Panc1 (cell line): ENCODE data around the gene CCDC102A. TPM values are rescaled to one million over a fixed set of nuclear protein-coding genes. Genes with fewer than 3 reads are reported as not detected.

ENCODE experiments used
- ATAC-seq: fragments of 200-7000 bp; cut with Tn5 transposase; 2 replicates; pipeline ENCODE4 v1.9.1; 2020; ENCODE audit warnings: mild to moderate bottlenecking, moderate library complexity
- BruUV-seq: library from RNA; stranded (reverse); fragments of 400-500 nt; replicated peaks from 2 replicates; lab custom pipeline; 2021; lab: Mats Ljungman, UMichigan
- CTCF ChIA-PET: fragments of 300-600 bp; sonication (Branson Sonifier 250); formaldehyde crosslinking; loops from one replicate; lab custom pipeline; 2022; ENCODE audit warnings: antibody characterized with exemption; lab: Charles Lee
- POLR2A ChIA-PET: fragments of 300-600 bp; sonication (Branson Sonifier 250); formaldehyde crosslinking; loops from one replicate; lab custom pipeline; 2022; ENCODE audit warnings: antibody characterized with exemption; lab: Charles Lee
- DNase-seq: peaks from one replicate; pipeline ENCODE4 v3.0.0-alpha.2; 2010; ENCODE audit warnings: low read depth, low spot score
- H3K27ac ChIP-seq: 2 replicates; pipeline ENCODE4 v1.5.1; 2011; ENCODE audit warnings: mild to moderate bottlenecking, low read length, inconsistent platforms
- H3K27me3 ChIP-seq: fragments of 200-500 bp; sonication (Bioruptor generic); 2 replicates; pipeline ENCODE4 v1.6.0; 2014; ENCODE audit warnings: low read length, inconsistent platforms; ENCODE audit not compliant: control insufficient read depth, insufficient read depth
- H3K36me3 ChIP-seq: fragments of 200-500 bp; sonication (Bioruptor generic); 2 replicates; pipeline ENCODE4 v1.5.1; 2014; ENCODE audit warnings: inconsistent platforms, mild to moderate bottlenecking, low read length, moderate library complexity; ENCODE audit not compliant: control insufficient read depth, insufficient read depth
- H3K4me1 ChIP-seq: 2 replicates; pipeline ENCODE4 v1.5.1; 2011; ENCODE audit warnings: inconsistent platforms, mild to moderate bottlenecking, low read length, moderate library complexity; ENCODE audit not compliant: control insufficient read depth, insufficient read depth
- H3K4me3 ChIP-seq, 2 experiments: 2 replicates each; pipeline ENCODE4 v1.5.1; 2011 to 2012; ENCODE audit warnings: low read depth in 2 of 2, low read length in 2 of 2, mild to moderate bottlenecking in 2 of 2, inconsistent platforms in 1 of 2, moderate library complexity in 1 of 2
- H3K9me3 ChIP-seq: fragments of 200-500 bp; sonication (Bioruptor generic); 2 replicates; pipeline ENCODE4 v1.5.1; 2014; ENCODE audit warnings: low read depth, mild to moderate bottlenecking, inconsistent platforms, low read length, moderate library complexity; ENCODE audit not compliant: control insufficient read depth, insufficient read depth
- POLR2AphosphoS5 ChIP-seq: IDR thresholded peaks from 2 replicates; pipeline ENCODE4 v1.6.1; 2012; ENCODE audit warnings: mild to moderate bottlenecking, low read depth, low read length, moderate library complexity
- REST ChIP-seq, 2 experiments: IDR thresholded peaks; 2 replicates each; pipeline ENCODE4 v1.6.1; 2011 to 2012; ENCODE audit warnings: low read depth in 2 of 2, control low read depth in 1 of 2, low read length in 1 of 2, mild to moderate bottlenecking in 1 of 2, moderate library complexity in 1 of 2; ENCODE audit not compliant: insufficient read depth in 1 of 2
- SIN3A ChIP-seq: IDR thresholded peaks from 2 replicates; pipeline ENCODE4 v1.6.1; 2012; ENCODE audit warnings: low read depth, mild to moderate bottlenecking, low read length, moderate library complexity, borderline replicate concordance; ENCODE audit not compliant: insufficient read depth
- TCF7L2 ChIP-seq: IDR thresholded peaks from 2 replicates; pipeline ENCODE4 v1.6.1; 2011; ENCODE audit warnings: mild to moderate bottlenecking, low read depth, low read length, inconsistent platforms
- in situ Hi-C: cut with HindIII; loops from 2 replicates; pipeline ENCODE4 v1.10.0; 2016; ENCODE audit warnings: low sequenced_read_pairs, low pct_unique_long_range_greater_than_20kb
- intact Hi-C: fragments of 100-400 bp; cut with micrococcal nuclease; formaldehyde crosslinking; loops from one replicate; pipeline ENCODE4 v1.10.0; 2022; ENCODE audit not compliant: unreplicated experiment
- total RNA-seq: library from RNA; stranded (reverse); gene quantifications from one replicate; pipeline ENCODE4 v1.2.1, GENCODE V29; 2021; ENCODE audit not compliant: unreplicated experiment
- TF ChIP-seq, protein P1 (sequence below): fragments of 450-650 bp; IDR thresholded peaks from 2 replicates; pipeline ENCODE4 v1.5.1; 2017; ENCODE audit warnings: mild to moderate bottlenecking

The CCDC102A gene
- total RNA-seq, 1 experiment from 2014 or later, result 12.9 TPM

- DNase-seq (no peak), ATAC-seq (no peak)
- no TSS peak for BruUV-seq
- in situ Hi-C loops (no loop called here), intact Hi-C loops (no loop called here)
- ChIA-PET CTCF (no interaction called here), POLR2A (interaction anchor here (0.9 kb wide), 1 partner anchor 12 kb away, joined by 3 read pairs; no protein-coding TSS in a partner anchor)
- Histone ChIP-seq H3K4me1 (no peaks in the 10 kb centered on the region), H3K9me3 (no peaks in the 10 kb centered on the region), H3K36me3 (no peaks in the 10 kb centered on the region), H3K27me3 (no peaks in the 10 kb centered on the region), H3K27ac (no peak overlapping the region), H3K4me3 (no peak overlapping the region)
- TF ChIP-seq REST (IDR thresholded peaks at IDR 0.05; ENCODE audit: insufficient read depth in 1 of 2, low read depth in 2 of 2, low read length in 1 of 2), result no peak
- TF ChIP-seq TCF7L2, result no peak
- no peak for TF ChIP-seq POLR2AphosphoS5
- TF ChIP-seq, protein P1, sequence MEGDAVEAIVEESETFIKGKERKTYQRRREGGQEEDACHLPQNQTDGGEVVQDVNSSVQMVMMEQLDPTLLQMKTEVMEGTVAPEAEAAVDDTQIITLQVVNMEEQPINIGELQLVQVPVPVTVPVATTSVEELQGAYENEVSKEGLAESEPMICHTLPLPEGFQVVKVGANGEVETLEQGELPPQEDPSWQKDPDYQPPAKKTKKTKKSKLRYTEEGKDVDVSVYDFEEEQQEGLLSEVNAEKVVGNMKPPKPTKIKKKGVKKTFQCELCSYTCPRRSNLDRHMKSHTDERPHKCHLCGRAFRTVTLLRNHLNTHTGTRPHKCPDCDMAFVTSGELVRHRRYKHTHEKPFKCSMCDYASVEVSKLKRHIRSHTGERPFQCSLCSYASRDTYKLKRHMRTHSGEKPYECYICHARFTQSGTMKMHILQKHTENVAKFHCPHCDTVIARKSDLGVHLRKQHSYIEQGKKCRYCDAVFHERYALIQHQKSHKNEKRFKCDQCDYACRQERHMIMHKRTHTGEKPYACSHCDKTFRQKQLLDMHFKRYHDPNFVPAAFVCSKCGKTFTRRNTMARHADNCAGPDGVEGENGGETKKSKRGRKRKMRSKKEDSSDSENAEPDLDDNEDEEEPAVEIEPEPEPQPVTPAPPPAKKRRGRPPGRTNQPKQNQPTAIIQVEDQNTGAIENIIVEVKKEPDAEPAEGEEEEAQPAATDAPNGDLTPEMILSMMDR, result no peak
- TF ChIP-seq SIN3A, result no peak
These were observed 10.6 kb downstream of the CCDC102A start for GRCh38 chr16:57525761-57526160.

DNA sequence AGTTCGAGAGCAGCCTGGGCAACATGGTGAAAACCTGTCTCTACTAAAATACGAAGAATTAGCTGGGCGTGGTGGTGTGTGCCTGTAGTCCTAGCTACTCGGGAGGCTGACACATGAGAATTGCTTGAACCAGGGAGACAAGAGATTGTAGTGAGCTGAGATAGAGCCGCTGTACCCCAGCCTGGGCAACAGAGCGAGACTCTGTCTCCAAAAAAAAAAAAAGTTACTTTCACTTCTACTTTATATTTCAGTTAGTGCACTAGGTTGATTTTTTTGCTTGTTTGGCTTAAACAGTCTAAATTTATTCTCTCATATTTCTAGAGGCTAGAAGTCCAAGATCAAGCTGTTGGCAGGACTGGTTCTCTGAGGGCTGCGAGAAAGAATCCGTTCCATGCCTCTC, 13.4 kb downstream of the CCDC102A start:
- no peaks in the 10 kb centered on the region for H3K4me1 ChIP-seq
- H3K9me3 ChIP-seq, result no peaks in the 10 kb centered on the region
- ChIA-PET CTCF (no interaction called here), POLR2A (interaction anchor here (0.7 kb wide), 1 partner anchor 21 kb away, joined by 3 read pairs; no protein-coding TSS in a partner anchor)
- DNase-seq, result no peak
- H3K27ac ChIP-seq, result no peak overlapping the region
- TF ChIP-seq REST (IDR thresholded peaks at IDR 0.05; ENCODE audit: insufficient read depth in 1 of 2, low read depth in 2 of 2, low read length in 1 of 2) (no peak), SIN3A (no peak), POLR2AphosphoS5 (no peak), TCF7L2 (no peak)
- TF ChIP-seq, protein P1, result no peak
- intact Hi-C loops, result no loop called here
- no peaks in the 10 kb centered on the region for H3K36me3 ChIP-seq
- ATAC-seq, result no peak
- no peaks in the 10 kb centered on the region for H3K27me3 ChIP-seq
- BruUV-seq, result no TSS peak
- H3K4me3 ChIP-seq, result no peak overlapping the region
- in situ Hi-C loops, result no loop called here
